HK-2 (cell line): ENCODE results near the gene SFSWAP.
"Not testable (repeated sequence)": the region's sequence is repeated elsewhere in the genome, so short reads cannot be mapped to it uniquely, and the experiment has no call there.

Experiments
- DNase-seq: peaks from one replicate; pipeline ENCODE4 v3.0.0-alpha.2; 2018; ENCODE audit not compliant: unreplicated experiment

The SFSWAP gene

DNA sequence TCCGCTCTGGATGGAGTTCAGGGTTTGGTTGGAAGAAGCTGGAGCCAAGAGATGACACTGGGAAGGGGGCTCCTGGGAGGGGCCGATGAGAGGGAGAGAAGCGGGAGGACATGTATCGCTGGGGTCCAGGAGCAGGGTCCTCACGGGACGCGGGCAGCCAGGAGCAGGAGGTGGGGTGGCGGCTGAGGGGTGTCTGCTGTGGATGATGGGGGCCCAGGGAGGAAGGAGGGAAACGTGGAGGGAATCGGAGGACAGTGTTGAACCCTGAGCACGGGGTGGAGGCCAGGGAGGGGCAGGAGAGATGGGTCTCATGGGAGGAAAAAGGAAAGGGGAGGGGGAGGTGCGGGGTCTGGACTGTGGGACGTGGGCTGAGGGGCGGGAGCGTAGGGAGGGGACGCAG lies 31.7 kb upstream of the SFSWAP start:
- DNase-seq, result not testable (repeated sequence)

DNA sequence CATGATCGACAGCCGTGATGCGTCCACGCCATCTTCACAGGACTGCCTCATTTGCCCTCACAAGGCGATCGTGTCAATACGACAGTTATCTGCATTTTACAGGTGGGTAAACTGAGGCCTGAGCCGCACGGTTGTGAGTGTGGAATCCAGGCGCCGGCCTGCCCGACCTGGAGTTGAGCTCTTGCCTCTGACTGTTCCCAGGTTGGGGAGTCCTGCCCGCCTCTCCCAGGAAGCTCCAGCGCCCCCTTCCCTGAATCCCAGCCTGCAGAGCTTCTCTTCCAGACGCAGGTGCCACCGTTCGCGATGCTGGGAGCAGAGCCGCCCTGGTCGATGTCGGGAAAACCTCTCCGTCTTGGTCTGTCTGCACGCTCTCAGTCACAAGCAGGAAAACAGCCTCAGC lies 31.1 kb upstream of the SFSWAP start:
- DNase-seq, result not testable (repeated sequence)

DNA sequence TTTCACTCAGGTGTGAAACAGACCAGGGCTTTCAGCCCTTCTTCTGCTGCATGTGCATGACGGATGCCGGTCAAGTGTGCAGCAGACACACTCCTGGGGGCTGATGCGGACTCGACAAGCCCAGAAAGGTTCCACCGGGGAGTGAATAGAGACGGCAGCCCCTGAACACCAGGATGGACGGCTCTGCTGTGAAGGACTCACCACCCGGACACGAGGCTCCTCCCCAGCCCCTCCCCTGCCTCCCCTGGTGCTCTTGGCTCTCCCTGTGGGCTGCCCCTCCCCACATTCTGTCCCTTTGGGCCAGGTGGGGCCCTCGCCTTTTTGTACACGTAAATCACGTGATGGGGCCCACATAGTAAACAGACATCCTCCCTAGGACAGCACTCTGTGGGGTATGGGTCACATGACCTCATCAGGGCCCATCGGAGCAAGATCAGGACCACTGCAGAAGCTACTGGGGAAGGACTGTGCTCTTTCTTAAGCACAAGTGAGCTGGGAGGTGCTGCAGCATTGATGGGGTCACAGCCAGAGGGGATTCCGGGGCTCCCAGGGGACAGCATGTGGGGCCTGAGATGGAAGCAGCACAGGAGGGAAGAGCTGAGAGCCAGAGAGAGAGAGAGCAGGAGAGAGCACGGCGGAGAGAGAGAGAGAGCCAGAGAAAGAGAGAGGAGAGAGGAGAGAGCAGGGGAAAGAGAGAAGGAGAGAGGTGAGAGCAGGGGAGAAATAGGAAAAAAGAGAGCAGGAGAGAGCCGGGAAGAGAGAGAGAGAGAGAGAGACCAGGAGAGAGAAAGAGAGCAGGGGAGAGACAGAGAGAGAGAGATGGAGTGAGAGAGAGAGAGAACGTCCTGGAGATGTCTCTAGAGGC lies 30.3 kb upstream of the SFSWAP start:
- not testable (repeated sequence) for DNase-seq

DNA sequence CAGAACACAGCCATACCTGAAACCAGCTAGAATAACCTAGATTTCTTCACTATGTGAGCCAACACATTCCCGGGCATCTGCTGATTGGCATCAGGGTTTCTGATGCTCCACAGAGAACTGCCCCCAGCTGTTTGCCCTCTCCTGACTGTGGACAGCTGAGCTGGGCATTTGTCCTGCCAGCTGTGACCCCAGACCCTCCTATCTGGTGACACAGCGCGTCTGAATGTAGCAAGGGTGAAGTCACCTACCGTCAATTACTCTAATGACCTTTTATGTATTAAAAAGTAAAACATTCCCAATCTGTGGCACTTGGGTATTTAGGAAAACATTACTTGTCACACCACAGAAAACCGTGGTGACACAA lies 29.7 kb upstream of the SFSWAP start:
- no peak for DNase-seq

DNA sequence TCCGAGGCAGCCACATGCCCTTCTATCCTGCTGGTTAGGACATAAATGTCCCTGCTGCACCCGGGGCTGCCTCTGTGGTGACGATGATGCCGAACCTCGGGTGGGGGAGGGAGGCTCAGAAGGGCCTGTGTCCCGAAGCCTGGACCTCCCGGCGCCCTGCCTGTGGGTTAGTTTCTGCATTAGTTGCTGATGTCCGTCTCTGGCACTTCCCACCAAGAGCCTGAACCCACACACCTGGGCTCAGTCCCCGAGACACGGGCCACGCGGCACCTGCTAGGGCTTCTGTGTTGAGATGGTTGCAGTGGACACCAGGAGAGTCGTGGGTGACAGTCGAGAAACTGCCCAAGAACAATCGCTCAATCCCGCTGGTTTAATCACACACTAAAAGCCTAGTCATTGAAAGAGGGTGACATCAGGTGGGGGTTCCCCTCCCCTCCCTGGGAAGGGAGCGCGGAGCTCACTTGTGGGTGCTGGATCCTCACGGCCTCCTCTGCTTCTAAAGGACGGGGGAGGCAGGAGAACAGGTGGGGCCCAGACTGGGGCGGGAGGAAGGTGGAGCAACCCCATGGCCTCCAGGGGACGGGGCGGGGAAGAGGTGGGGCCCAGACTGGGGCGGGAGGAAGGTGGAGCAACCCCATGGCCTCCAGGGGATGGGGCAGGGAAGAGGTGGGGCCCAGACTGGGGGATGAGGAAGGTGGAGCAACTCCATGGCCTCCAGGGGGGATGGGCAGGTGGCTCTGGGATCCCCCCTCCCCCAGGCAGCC lies 29.0 kb upstream of the SFSWAP start:
- DNase-seq, result peak; percentile 93

DNA sequence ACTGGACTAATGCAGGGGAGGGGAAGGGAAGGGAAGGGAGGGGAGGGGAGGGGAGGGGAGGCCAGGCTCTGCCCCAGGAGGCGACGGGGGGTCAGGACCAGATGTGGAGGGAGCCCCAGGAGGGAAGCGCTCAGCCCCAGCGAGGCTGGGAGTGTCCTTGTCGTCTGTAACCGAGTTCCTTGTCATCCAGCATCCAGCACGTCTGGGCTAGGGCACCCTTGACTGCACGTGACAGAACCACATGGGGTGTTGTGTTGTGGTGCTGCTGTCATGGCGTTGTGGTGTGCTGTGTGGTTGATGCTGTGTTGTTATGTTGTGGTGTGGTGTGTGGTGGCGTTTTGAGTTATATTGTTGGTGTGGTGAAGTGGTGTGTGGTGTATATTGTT lies 28.4 kb upstream of the SFSWAP start:
- no peak for DNase-seq

DNA sequence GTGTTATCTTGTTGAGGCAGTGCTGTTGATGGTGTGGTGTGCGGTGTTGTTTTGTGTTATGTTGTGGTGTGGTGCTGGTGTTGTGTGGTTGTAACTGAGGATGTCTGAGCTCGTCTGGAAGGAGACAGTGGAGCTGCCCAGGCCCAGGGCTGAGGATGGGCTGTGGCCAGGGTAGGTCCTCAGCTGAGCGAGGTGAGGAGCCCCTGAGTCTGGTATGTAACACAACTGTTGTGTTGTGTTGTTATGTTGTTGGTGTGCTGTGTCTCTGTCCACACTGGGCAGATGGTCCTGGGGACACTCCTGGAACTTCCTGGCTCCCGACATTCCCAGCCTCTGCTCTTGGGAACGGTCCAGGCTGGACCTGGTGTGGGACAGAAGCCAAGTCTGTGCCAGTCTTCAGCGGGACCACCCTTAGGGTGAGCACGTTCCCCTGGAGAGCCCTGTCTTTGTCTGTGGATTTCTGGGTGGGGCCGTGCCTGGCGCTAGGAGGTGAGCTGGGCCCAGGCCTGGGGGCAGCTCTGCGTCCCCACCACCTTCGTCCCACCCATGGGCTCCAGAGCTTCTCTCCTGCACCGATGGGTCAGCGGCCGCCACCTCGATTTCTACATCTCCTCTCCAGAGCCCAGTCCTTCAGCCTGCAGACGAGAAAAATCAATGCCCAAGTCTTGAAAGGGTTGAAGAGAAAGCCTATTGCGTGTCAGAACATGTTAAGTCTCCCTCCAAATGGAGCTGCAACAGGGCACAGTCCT lies 27.4 kb upstream of the SFSWAP start:
- DNase-seq, result no peak

DNA sequence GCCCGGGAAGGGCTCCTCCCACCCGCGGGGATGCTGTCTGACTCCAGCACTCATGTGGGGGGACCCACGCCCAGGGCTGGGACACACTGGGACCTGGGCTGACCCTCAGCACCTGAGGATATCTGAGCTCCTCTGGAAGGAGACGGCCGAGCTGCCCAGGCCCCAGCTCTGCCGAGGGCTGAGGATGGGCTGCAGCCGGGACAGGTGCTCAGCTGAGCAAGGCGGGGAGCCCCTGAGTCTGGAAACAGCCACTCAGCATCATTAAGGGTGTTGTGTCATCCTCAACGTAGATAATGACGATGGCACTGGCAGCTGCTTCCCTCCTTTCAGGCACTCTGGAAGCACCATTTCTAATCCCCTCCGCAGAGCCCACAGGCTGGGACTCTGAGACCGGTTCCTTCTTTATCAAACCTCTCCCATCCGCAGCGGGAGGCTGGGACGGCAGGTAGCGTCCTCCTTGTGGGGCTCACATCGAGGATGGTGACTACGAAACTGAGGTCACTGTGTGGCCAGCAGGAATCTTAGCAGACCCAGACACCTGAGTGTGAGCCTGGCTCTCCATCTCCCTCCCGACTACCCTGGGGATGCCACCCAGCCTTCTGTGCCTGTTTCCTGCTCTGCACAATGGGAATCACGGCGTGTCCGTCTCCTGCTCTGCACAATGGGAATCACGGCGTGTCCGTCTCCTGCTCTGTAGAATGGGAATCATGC lies 26.7 kb upstream of the SFSWAP start:
- DNase-seq, result no peak

DNA sequence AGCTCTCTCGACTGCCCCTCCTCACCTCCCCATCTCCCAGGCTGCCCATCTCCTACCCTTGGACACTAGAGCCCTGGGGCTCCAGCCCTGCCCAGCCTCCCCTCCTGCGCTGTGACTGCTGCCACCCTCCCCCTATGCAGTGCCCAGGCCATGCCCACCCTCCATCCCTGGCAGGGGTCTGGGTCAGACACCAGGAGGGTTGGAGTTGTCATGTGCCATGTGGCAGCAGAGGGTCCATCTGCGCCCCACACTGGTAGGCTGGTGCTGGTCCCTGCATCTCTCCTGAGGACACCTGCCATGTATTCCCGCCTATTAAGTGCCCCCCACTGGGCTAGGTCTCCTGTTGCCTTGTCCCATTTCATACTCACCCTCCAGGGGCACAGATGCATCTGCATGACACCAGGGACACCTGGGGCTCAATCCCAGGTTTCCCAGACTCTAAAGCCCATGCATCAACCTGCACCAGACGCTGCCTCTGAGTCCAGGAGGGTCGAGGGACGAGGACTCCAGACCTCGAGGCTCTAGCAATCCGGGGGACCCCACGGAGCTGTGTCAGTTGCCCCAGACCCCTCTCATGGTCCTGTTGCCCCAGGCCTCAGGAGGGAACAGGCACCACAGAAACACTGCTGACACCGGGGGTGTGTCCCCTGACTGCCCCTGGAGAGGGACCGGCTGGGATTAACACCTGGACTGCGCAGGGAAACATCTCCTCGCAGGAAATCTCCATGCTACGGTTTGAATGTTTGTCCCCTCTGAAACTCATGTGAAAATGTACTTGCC lies 23.4 kb upstream of the SFSWAP start:
- no peak for DNase-seq

DNA sequence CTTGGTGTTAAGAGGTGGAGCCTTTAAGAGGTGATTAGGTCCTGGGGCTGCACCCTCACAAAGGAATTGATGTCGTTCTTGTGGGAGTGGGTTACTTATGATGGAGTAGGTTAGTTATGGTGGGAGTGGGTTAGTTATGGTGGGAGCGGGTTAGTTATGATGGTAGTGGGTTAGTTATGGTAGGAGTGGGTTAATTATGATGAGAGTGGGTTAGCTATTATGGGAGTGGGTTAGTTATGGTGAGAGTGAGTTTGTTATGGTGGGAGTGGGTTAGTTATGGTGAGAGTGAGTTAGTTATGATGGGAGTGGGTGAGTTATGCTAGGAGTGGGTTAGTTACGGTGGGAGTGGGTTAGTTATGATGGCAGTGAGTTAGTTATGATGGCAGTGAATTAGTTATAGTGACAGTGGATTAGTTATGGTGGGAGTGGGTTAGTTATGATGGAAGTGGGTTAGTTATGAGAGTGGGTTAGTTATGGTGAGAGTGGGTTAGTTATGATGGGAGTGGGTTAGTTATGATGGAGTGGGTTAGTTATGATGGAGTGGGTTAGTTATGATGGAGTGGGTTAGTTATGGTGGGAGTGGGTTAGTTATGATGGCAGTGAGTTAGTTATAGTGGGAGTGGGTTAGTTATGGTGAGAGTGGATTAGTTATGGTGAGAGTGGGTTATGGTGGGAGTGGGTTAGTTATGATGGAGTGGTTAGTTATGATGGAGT lies 22.6 kb upstream of the SFSWAP start:
- no peak for DNase-seq

DNA sequence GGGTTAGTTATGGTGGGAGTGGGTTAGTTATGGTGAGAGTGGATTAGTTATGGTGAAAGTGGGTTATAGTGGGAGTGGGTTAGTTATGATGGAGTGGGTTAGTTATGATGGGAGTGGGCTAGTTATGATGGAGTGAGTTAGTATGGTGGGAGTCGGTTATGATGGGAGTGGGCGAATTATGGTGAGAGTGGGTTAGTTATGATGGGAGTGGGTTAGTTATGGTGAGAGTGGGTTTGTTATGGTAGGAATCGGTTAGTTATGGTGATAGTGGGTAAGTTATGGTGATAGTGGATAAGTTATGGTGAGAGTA lies 22.1 kb upstream of the SFSWAP start:
- DNase-seq, result no peak

DNA sequence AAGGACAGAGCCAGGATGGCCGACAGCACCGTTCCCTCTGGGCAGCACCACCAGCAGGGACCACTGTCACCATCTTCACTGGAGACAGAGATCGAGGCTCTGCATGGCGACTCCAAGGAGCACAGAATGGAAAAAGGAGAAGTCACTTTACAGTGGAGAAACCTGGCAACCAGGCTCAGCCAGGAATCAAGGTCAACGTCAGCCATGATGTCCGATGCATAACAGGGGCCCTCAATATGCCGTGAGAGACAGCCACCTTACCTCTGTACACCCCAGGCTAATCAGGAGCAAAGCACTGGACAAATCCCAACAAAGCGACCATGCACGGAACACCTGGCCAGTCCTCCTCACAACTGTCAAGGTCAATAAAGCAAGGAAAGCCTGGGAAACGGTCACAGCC lies 20.6 kb upstream of the SFSWAP start:
- DNase-seq, result no peak

DNA sequence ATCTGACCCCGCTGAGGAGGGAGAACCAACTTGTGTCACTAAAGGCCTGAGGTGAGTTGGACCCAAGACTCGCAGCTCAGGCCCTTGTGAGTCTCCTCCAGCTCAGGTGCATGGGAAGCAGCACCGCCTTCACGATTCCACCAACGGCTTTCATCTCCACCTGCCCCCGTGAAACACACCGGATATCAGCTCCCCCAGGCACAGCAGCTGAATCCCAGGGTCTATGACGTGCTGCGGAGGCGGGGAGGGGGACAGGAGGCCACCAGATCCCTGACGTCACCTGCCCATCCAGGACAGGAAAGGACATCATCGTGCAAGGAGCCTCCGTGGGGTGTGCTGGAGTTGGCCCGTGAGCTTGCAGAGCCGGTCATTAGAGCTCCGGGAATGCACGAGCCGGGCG lies 18.5 kb upstream of the SFSWAP start:
- no peak for DNase-seq

DNA sequence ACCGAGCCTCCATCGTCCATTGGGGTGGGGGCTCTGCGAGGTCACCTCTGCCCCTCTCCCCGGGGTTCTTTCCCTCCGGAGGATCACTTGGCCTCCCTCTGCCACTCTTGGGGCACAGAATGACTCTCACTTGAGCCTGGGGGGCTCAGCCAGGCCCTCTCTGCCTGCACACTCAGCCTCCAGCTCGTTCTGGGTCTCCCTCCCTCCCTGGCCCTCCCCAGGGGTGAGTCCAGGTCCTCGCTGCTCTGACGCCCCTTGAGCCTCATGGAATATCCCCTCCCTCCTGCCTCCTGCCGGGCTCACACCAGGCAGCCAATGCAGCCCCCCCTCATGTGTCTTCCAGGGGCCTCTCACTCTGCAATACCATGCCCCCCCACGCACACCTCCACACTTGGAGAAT lies 17.7 kb upstream of the SFSWAP start:
- DNase-seq, result no peak

DNA sequence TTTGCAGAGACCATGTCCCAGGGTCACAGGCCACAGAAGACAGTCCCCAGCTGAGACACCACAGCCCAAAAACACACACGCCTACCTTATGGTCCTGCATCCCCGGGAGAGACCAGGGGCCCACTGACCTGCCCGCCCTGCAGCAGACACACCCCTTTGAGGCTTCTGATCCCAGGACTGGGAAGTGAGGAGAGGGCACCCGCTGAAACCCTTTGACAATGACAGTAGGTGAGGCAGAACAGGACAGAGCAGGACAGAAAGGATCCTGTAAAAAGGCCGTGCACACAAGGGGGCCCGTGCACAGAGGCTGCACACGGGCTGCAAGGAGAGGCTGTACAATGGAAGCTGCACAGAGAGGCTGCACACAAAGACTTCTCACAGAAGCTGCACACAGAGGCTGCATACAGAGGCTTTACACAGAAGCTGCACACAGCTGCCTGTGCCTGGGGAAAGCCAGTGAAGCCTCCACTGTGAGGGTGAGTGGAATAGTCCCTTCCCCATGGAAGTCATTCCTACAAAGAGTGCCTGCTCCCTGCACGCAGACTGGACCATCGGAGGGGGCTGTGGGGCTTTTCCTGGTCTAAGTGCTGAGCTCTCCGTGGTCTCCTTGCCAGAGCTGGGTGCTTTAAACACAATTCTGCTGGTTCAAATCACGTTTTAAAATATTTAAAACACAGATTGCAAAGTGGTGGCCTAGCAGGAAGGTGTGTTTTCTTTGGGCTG lies 16.6 kb upstream of the SFSWAP start:
- no peak for DNase-seq

DNA sequence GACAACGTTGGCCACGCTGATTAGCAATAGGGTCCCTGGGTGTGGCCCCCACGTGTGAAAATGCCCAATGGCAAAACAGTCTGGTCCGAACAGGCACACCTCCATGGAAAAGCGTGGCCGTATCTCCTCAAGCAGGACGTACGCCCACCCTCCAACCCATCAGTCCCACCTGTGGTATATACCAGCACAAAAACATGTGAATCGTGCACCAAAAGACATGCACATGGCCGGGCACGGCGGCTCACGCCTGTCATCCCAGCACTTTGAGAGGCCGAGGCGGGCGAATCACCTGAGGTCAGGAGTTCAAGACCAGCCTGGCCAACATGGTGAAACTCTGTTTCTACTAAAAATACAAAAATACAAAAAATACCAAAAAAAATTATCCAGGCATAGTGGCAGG lies 14.9 kb upstream of the SFSWAP start:
- DNase-seq, result no peak

DNA sequence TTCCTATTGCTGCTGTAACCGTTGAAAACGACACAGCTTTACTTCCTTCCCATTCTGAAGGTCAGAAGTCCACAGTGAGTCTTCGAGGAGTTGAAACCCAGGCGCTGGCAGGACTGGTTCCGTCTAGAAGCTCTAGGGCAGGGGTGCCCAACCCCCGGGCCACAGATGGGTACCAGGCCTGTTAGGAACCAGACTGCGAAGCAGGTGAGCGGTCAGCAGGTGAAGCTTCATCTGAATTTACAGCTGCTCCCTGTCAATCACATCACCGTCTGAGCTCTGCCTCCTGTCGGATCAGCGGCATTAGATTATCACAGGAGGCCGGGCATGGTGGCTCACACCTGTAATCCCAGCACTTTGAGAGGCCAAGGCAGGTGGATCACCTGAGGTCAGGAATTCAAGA lies 12.6 kb upstream of the SFSWAP start:
- DNase-seq, result no peak

DNA sequence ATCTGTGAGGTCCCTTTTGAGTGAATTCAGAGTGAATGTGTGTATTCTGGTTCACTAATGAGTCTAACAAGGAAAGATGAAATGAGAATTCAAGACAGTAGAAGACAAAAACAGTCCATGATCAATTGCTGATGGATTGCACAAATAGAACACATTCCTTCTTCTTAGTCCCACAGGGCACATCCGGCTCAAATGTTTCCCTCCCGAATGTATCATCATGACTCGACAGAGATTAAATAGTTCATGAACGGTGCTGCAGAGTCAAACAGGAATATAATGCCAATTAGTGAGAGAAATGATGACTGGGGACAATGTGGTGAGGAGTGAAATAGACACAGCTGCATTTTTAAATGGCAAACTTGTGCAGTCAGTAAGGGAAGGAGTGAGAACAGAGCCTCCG lies 11.5 kb upstream of the SFSWAP start:
- no peak for DNase-seq

DNA sequence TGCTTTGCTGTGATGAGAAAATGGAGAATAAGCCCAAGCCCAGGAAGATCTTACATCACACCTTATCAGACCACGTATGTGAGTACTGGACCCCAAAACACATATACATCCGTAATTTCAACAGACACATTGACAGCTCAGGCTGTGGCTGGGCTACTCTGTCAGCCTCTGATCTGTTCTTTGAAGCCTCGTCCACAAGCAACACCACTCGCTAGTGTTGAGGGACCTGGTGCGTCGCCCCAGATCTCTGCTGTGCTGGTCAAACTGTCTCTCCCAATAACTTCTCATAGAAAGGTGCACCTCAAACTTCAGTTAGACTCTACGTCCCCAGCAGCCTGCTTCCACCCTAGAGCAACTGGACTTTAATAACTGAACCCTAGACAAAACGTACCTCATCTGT lies 10.6 kb upstream of the SFSWAP start:
- no peak for DNase-seq
